ENCODE data around the gene ITPR2. TPM values are rescaled to one million over a fixed set of nuclear protein-coding genes. Genes with fewer than 3 reads are reported as not detected.

The ITPR2 gene
- total RNA-seq, 1 donor from 2014 or later = 16.3 TPM

- Histone ChIP-seq H3K27me3 (ENCODE audit: control insufficient read depth, insufficient read depth, low read length) (no peaks in the 10 kb centered on the region), H3K36me3 (ENCODE audit: control insufficient read depth, insufficient read depth, low read length) (no peaks in the 10 kb centered on the region), H3K4me3 (ENCODE audit: low read depth, low read length) (no peak overlapping the region)
- DNase-seq (ENCODE audit: low read depth) = no peak
- no peak for TF ChIP-seq CTCF (IDR thresholded peaks at IDR 0.05; ENCODE audit: insufficient read depth, low read length, poor library complexity, severe bottlenecking)
Observed at GRCh38 chr12:26564391-26564790, 268.6 kb downstream of the ITPR2 start.

GRCh38 chr12:26563552-26563951, 269.4 kb downstream of the ITPR2 start:
- no peak for DNase-seq (ENCODE audit: low read depth)
- Histone ChIP-seq H3K36me3 (ENCODE audit: control insufficient read depth, insufficient read depth, low read length) (no peaks in the 10 kb centered on the region), H3K27me3 (ENCODE audit: control insufficient read depth, insufficient read depth, low read length) (no peaks in the 10 kb centered on the region), H3K4me3 (ENCODE audit: low read depth, low read length) (no peak overlapping the region)
- TF ChIP-seq CTCF (IDR thresholded peaks at IDR 0.05; ENCODE audit: insufficient read depth, low read length, poor library complexity, severe bottlenecking) = no peak

GRCh38 chr12:26557326-26557725, 275.7 kb downstream of the ITPR2 start:
- Histone ChIP-seq H3K27me3 (ENCODE audit: control insufficient read depth, insufficient read depth, low read length) (no peaks in the 10 kb centered on the region), H3K4me3 (ENCODE audit: low read depth, low read length) (no peak overlapping the region), H3K36me3 (ENCODE audit: control insufficient read depth, insufficient read depth, low read length) (no peaks in the 10 kb centered on the region)
- no peak for TF ChIP-seq CTCF (IDR thresholded peaks at IDR 0.05; ENCODE audit: insufficient read depth, low read length, poor library complexity, severe bottlenecking)
- DNase-seq (ENCODE audit: low read depth) = no peak

DNA sequence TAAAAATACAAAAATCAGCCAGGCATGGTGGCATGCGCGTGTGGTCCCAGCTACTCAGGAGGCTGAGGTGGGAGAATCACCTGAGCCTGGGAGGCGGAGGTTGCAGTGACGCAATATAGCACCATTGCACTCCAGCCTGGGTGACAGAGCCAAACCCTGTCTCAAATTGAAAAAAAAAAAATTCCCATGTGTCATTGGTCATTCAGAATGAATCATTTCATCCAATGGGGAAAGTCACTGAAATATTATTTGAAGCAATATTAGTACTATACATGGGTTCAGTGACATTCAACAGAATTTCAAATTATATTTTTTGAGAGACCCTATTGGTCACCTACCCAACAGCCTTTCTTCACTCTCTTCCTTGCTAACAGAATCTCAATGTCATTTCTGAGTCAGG, 276.1 kb downstream of the ITPR2 start:
- Histone ChIP-seq H3K4me3 (ENCODE audit: low read depth, low read length) (no peak overlapping the region), H3K27me3 (ENCODE audit: control insufficient read depth, insufficient read depth, low read length) (no peaks in the 10 kb centered on the region), H3K36me3 (ENCODE audit: control insufficient read depth, insufficient read depth, low read length) (no peaks in the 10 kb centered on the region)
- no peak for TF ChIP-seq CTCF (IDR thresholded peaks at IDR 0.05; ENCODE audit: insufficient read depth, low read length, poor library complexity, severe bottlenecking)
- no peak for DNase-seq (ENCODE audit: low read depth)

GRCh38 chr12:26555139-26555538, 277.9 kb downstream of the ITPR2 start:
- no peak overlapping the region for H3K4me3 ChIP-seq (ENCODE audit: low read depth, low read length)
- TF ChIP-seq CTCF (IDR thresholded peaks at IDR 0.05; ENCODE audit: insufficient read depth, low read length, poor library complexity, severe bottlenecking) = no peak
- H3K36me3 ChIP-seq (ENCODE audit: control insufficient read depth, insufficient read depth, low read length) = no peaks in the 10 kb centered on the region
- no peaks in the 10 kb centered on the region for H3K27me3 ChIP-seq (ENCODE audit: control insufficient read depth, insufficient read depth, low read length)
- no peak for DNase-seq (ENCODE audit: low read depth)

- no peak for DNase-seq (ENCODE audit: low read depth)
- no peak overlapping the region for H3K4me3 ChIP-seq (ENCODE audit: low read depth, low read length)
- H3K36me3 ChIP-seq (ENCODE audit: control insufficient read depth, insufficient read depth, low read length) = no peaks in the 10 kb centered on the region
- TF ChIP-seq CTCF (IDR thresholded peaks at IDR 0.05; ENCODE audit: insufficient read depth, low read length, poor library complexity, severe bottlenecking) = no peak
- no peaks in the 10 kb centered on the region for H3K27me3 ChIP-seq (ENCODE audit: control insufficient read depth, insufficient read depth, low read length)
Observed at GRCh38 chr12:26554332-26554731, 278.7 kb downstream of the ITPR2 start.

Data from kidney epithelial cell (primary cell).